GM23338 (cell line): ENCODE data around the gene ANKHD1. TPM values are rescaled to one million over a fixed set of nuclear protein-coding genes. Genes with fewer than 3 reads are reported as not detected.

Experiments
- ATAC-seq: fragments of 200-7000 bp; cut with Tn5 transposase; 3 replicates; pipeline ENCODE4 v1.9.1; 2020
- DNase-seq: peaks from one replicate; pipeline ENCODE4 v3.0.0-alpha.2; 2015; ENCODE audit warnings: low spot score
- H2AFZ ChIP-seq: fragments of 200-600 bp; sonication (generic); 2 replicates; pipeline ENCODE4 v1.8.0; 2016; ENCODE audit warnings: antibody characterized with exemption, mild to moderate bottlenecking, moderate library complexity
- H3F3A ChIP-seq: fragments of 200-600 bp; sonication (generic); replicated peaks from 2 replicates; pipeline ENCODE4 v1.8.0; 2017; ENCODE audit warnings: antibody characterized with exemption, mixed run types, low read depth
- H3K27ac ChIP-seq: fragments of 200-600 bp; sonication (generic); 2 replicates; pipeline ENCODE4 v1.6.1; 2016; ENCODE audit warnings: low read depth
- H3K27me3 ChIP-seq: fragments of 200-600 bp; sonication (generic); 2 replicates; pipeline ENCODE4 v1.8.0; 2016; ENCODE audit warnings: mild to moderate bottlenecking, mixed run types, moderate library complexity; ENCODE audit not compliant: insufficient read depth
- H3K36me3 ChIP-seq: fragments of 200-600 bp; sonication (generic); 2 replicates; pipeline ENCODE4 v1.8.0; 2016; ENCODE audit warnings: mild to moderate bottlenecking; ENCODE audit not compliant: insufficient read depth
- H3K4me1 ChIP-seq: fragments of 200-600 bp; sonication (generic); 2 replicates; pipeline ENCODE4 v1.8.0; 2016; ENCODE audit warnings: mild to moderate bottlenecking, moderate library complexity; ENCODE audit not compliant: insufficient read depth
- H3K4me2 ChIP-seq: fragments of 200-600 bp; sonication (generic); 2 replicates; pipeline ENCODE4 v1.7.1; 2017; ENCODE audit warnings: mixed run types
- H3K4me3 ChIP-seq: fragments of 200-600 bp; sonication (generic); 2 replicates; pipeline ENCODE4 v1.6.1; 2016; ENCODE audit warnings: mixed run types
- H3K79me2 ChIP-seq: fragments of 200-600 bp; sonication (generic); replicated peaks from 2 replicates; pipeline ENCODE4 v1.8.0; 2017; ENCODE audit warnings: mild to moderate bottlenecking; ENCODE audit not compliant: insufficient read depth
- H3K9me2 ChIP-seq: fragments of 200-600 bp; sonication (generic); 2 replicates; pipeline ENCODE4 v1.8.0; 2017; ENCODE audit not compliant: insufficient read depth
- H4K20me1 ChIP-seq: fragments of 200-600 bp; sonication (generic); replicated peaks from 2 replicates; pipeline ENCODE4 v1.8.0; 2017; ENCODE audit warnings: mild to moderate bottlenecking; ENCODE audit not compliant: insufficient read depth
- H3K27ac Mint-ChIP-seq: 2 replicates; pipeline ENCODE4 v1.8.0; 2020; ENCODE audit warnings: inconsistent platforms, mild to moderate bottlenecking, moderate library complexity, mixed read lengths
- H3K27me3 Mint-ChIP-seq: 3 replicates; pipeline ENCODE4 v1.8.0; 2022; ENCODE audit warnings: low read depth, mild to moderate bottlenecking, moderate library complexity, mixed read lengths, inconsistent platforms; ENCODE audit not compliant: insufficient read depth, poor library complexity
- H3K36me3 Mint-ChIP-seq: 3 replicates; pipeline ENCODE4 v1.8.0; 2021; ENCODE audit warnings: low read depth, mild to moderate bottlenecking, inconsistent platforms, moderate library complexity, mixed read lengths
- H3K4me1 Mint-ChIP-seq: 3 replicates; pipeline ENCODE4 v1.8.0; 2020; ENCODE audit warnings: mild to moderate bottlenecking, inconsistent platforms, mixed read lengths
- H3K4me3 Mint-ChIP-seq: 3 replicates; pipeline ENCODE4 v1.8.0; 2021; ENCODE audit warnings: moderate library complexity, mild to moderate bottlenecking, inconsistent platforms, mixed read lengths
- H3K9me3 Mint-ChIP-seq: 3 replicates; pipeline ENCODE4 v1.8.0; 2020; ENCODE audit warnings: moderate library complexity, mild to moderate bottlenecking, inconsistent platforms, mixed read lengths
- EZH2 ChIP-seq: fragments of 200-600 bp; sonication (generic); IDR thresholded peaks from one replicate; pipeline ENCODE4 v1.8.0; 2017; ENCODE audit warnings: antibody characterized with exemption, mild to moderate bottlenecking, low read depth; ENCODE audit not compliant: unreplicated experiment
- EZH2phosphoT487 ChIP-seq: fragments of 200-600 bp; sonication (generic); IDR thresholded peaks from one replicate; pipeline ENCODE4 v1.8.1; 2018; ENCODE audit warnings: antibody characterized with exemption; ENCODE audit not compliant: unreplicated experiment
- JUNB ChIP-seq: IDR thresholded peaks from one replicate; pipeline ENCODE4 v1.6.1; 2016; ENCODE audit warnings: antibody characterized with exemption; ENCODE audit not compliant: unreplicated experiment
- POLR2AphosphoS5 ChIP-seq: IDR thresholded peaks from 2 replicates; pipeline ENCODE4 v1.6.1; 2016; ENCODE audit warnings: antibody characterized with exemption, low read depth
- STAT1 ChIP-seq: IDR thresholded peaks from one replicate; pipeline ENCODE4 v1.6.1; 2016; ENCODE audit warnings: antibody characterized with exemption; ENCODE audit not compliant: unreplicated experiment
- ZNF114 ChIP-seq: fragments of 250-450 bp; sonication (Bioruptor Pico); IDR thresholded peaks from 2 replicates; pipeline ENCODE4 v1.5.0; 2020; ENCODE audit warnings: mild to moderate bottlenecking, moderate library complexity
- ZNF331 ChIP-seq: fragments of 250-450 bp; sonication (Bioruptor Pico); IDR thresholded peaks from 2 replicates; pipeline ENCODE4 v1.5.0; 2020; ENCODE audit warnings: low read depth, mild to moderate bottlenecking, moderate library complexity
- polyA plus RNA-seq: library from polyadenylated mRNA; unstranded; fragments of >200 nt; fragmentation: Nextera tagmentation; extraction: Ambion mirVana; gene quantifications from 2 replicates; pipeline ENCODE4 v1.2.1, GENCODE V29; 2016
- total RNA-seq: library from RNA; depleted of rRNA; stranded (reverse); fragments of >200 nt; shearing (Covaris generic); gene quantifications from 2 replicates; pipeline ENCODE4 v1.2.3, GENCODE V29; 2014
- TF ChIP-seq, protein P1 (sequence below), 2 experiments: fragments of 200-600 bp in 1 of 2; sonication (generic) in 1 of 2; conservative IDR thresholded peaks; 2 replicates each; pipeline versions ENCODE4 v1.5.1 to v1.6.1; 2016 to 2017; ENCODE audit warnings: antibody characterized with exemption in 2 of 2, low read depth in 2 of 2, mild to moderate bottlenecking in 2 of 2, moderate library complexity in 1 of 2
- TF ChIP-seq, protein P2 (sequence below): IDR thresholded peaks from 2 replicates; pipeline ENCODE4 v1.6.1; 2016; ENCODE audit warnings: antibody characterized with exemption
- TF ChIP-seq, protein P3 (sequence below): IDR thresholded peaks from one replicate; pipeline ENCODE4 v1.6.1; 2018; ENCODE audit warnings: antibody characterized with exemption; ENCODE audit not compliant: unreplicated experiment

ANKHD1 gene
- total and polyA plus RNA-seq, 2 experiments from 2014 or later: 73.0 to 119 TPM

DNA sequence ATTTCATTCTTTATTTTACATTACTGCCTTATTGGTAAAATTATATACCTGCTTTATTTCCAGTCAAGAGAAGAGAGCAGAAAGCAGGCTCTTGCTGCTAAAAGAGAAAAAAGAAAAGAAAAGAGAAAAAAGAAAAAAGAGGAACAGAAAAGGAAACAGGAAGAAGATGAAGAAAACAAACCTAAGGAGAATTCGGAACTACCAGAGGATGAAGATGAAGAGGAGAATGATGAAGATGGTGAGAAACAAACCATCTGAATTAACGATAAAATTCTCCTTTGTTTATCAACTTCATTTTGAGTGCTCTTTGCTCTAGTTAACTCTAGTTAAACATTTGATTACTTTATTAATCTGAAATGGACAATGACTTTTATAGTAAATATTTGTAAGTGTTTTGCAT is 122.4 kb downstream of the ANKHD1 start:
- H3K27ac Mint-ChIP-seq: no peak overlapping the region
- DNase-seq (no peak), ATAC-seq (no peak)
- H3K27me3 ChIP-seq: no peaks in the 10 kb centered on the region
- H3K9me2 ChIP-seq: no peaks in the 10 kb centered on the region
- H3K4me1 ChIP-seq: no peaks in the 10 kb centered on the region
- H3K9me3 Mint-ChIP-seq: no peaks in the 10 kb centered on the region; the same call in 2 of the 3 replicates
- no peak overlapping the region for H3K4me3 Mint-ChIP-seq
- peaks cover 41% of the 10 kb centered on the region for H3K36me3 Mint-ChIP-seq
- H4K20me1 ChIP-seq: no peaks in the 10 kb centered on the region
- H2AFZ ChIP-seq: no peak overlapping the region
- H3K4me2 ChIP-seq: no peak overlapping the region
- TF ChIP-seq, protein P1, sequence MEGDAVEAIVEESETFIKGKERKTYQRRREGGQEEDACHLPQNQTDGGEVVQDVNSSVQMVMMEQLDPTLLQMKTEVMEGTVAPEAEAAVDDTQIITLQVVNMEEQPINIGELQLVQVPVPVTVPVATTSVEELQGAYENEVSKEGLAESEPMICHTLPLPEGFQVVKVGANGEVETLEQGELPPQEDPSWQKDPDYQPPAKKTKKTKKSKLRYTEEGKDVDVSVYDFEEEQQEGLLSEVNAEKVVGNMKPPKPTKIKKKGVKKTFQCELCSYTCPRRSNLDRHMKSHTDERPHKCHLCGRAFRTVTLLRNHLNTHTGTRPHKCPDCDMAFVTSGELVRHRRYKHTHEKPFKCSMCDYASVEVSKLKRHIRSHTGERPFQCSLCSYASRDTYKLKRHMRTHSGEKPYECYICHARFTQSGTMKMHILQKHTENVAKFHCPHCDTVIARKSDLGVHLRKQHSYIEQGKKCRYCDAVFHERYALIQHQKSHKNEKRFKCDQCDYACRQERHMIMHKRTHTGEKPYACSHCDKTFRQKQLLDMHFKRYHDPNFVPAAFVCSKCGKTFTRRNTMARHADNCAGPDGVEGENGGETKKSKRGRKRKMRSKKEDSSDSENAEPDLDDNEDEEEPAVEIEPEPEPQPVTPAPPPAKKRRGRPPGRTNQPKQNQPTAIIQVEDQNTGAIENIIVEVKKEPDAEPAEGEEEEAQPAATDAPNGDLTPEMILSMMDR (conservative IDR thresholded peaks at IDR 0.05; ENCODE audit: low read depth in 2 of 2): no peak
- TF ChIP-seq EZH2 (no peak), STAT1 (no peak), ZNF331 (CRISPR knock-in tag) (no peak), JUNB (no peak), POLR2AphosphoS5 (no peak)
- TF ChIP-seq, protein P2, sequence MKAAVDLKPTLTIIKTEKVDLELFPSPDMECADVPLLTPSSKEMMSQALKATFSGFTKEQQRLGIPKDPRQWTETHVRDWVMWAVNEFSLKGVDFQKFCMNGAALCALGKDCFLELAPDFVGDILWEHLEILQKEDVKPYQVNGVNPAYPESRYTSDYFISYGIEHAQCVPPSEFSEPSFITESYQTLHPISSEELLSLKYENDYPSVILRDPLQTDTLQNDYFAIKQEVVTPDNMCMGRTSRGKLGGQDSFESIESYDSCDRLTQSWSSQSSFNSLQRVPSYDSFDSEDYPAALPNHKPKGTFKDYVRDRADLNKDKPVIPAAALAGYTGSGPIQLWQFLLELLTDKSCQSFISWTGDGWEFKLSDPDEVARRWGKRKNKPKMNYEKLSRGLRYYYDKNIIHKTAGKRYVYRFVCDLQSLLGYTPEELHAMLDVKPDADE: no peak
- TF ChIP-seq, protein P3, sequence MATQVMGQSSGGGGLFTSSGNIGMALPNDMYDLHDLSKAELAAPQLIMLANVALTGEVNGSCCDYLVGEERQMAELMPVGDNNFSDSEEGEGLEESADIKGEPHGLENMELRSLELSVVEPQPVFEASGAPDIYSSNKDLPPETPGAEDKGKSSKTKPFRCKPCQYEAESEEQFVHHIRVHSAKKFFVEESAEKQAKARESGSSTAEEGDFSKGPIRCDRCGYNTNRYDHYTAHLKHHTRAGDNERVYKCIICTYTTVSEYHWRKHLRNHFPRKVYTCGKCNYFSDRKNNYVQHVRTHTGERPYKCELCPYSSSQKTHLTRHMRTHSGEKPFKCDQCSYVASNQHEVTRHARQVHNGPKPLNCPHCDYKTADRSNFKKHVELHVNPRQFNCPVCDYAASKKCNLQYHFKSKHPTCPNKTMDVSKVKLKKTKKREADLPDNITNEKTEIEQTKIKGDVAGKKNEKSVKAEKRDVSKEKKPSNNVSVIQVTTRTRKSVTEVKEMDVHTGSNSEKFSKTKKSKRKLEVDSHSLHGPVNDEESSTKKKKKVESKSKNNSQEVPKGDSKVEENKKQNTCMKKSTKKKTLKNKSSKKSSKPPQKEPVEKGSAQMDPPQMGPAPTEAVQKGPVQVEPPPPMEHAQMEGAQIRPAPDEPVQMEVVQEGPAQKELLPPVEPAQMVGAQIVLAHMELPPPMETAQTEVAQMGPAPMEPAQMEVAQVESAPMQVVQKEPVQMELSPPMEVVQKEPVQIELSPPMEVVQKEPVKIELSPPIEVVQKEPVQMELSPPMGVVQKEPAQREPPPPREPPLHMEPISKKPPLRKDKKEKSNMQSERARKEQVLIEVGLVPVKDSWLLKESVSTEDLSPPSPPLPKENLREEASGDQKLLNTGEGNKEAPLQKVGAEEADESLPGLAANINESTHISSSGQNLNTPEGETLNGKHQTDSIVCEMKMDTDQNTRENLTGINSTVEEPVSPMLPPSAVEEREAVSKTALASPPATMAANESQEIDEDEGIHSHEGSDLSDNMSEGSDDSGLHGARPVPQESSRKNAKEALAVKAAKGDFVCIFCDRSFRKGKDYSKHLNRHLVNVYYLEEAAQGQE: no peak
- H3K4me3 ChIP-seq: no peak overlapping the region
- H3F3A ChIP-seq: no peaks in the 10 kb centered on the region
- H3K27me3 Mint-ChIP-seq: no peaks in the 10 kb centered on the region
- H3K4me1 Mint-ChIP-seq: no peaks in the 10 kb centered on the region
- no peaks in the 10 kb centered on the region for H3K79me2 ChIP-seq
- H3K27ac ChIP-seq: no peak overlapping the region
- H3K36me3 ChIP-seq: peaks cover 46% of the 10 kb centered on the region; the same call in 1 of the 2 replicates

DNA sequence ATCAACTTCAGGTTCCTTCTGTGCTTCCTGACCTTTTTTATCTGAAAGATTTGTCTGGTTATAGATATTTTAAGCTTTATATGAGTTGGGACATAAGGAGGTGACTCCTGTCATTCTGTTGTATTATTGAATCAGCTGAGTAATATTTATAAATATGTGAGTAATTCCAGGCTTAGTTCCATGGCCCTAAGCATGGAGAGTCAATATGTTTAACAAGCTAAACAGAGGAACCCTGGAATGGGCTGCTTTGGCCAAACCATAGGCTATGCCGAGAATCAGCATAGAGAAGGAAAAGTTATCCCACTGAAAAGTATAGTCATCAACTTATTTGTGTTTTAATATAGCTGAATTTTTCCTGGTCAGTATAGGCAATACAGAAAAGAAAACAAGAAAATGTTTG is 138.6 kb downstream of the ANKHD1 start:
- H2AFZ ChIP-seq: no peak overlapping the region
- H3K79me2 ChIP-seq: no peaks in the 10 kb centered on the region
- TF ChIP-seq POLR2AphosphoS5: no peak
- no peak for TF ChIP-seq ZNF331 (CRISPR knock-in tag)
- no peak for TF ChIP-seq STAT1
- no peak for TF ChIP-seq ZNF114 (CRISPR knock-in tag)
- TF ChIP-seq, protein P2: no peak
- TF ChIP-seq, protein P3: no peak
- TF ChIP-seq EZH2phosphoT487: no peak
- no peaks in the 10 kb centered on the region for H3K4me1 Mint-ChIP-seq
- H3K36me3 ChIP-seq: peaks cover 55% of the 10 kb centered on the region; the same call in 1 of the 2 replicates
- H3F3A ChIP-seq: 0 out of 2 replicates have a peak, but pooled peaks cover 4% of the 10 kb centered on the region
- no peaks in the 10 kb centered on the region for H3K27me3 ChIP-seq
- H4K20me1 ChIP-seq: no peaks in the 10 kb centered on the region; the same call in none of the 2 replicates
- no peaks in the 10 kb centered on the region for H3K27me3 Mint-ChIP-seq
- H3K9me2 ChIP-seq: no peaks in the 10 kb centered on the region
- ATAC-seq: no peak
- no peak overlapping the region for H3K4me3 ChIP-seq
- no peaks in the 10 kb centered on the region for H3K9me3 Mint-ChIP-seq
- no peak overlapping the region for H3K4me3 Mint-ChIP-seq
- H3K4me1 ChIP-seq: no peaks in the 10 kb centered on the region
- DNase-seq: no peak
- no peak overlapping the region for H3K4me2 ChIP-seq
- H3K27ac Mint-ChIP-seq: no peak overlapping the region
- peaks cover 71% of the 10 kb centered on the region for H3K36me3 Mint-ChIP-seq
- no peak overlapping the region for H3K27ac ChIP-seq
